Mesenchymal stem cell (in vitro differentiated cells and primary cell): ENCODE results near the gene P4HTM.

ENCODE experiments used
- DNase-seq: peaks from one replicate; pipeline ENCODE4 v3.0.0-alpha.2; 2013
- H2AFZ ChIP-seq: one replicate; pipeline ENCODE4 v1.6.1; 2013; ENCODE audit warnings: low read depth, mild to moderate bottlenecking, control low read depth, inconsistent platforms, low read length, moderate library complexity
- H2AK5ac ChIP-seq: 2 replicates; pipeline ENCODE4 v1.6.1; 2013; ENCODE audit warnings: low read length, moderate library complexity, mild to moderate bottlenecking, inconsistent platforms; ENCODE audit not compliant: severe bottlenecking
- H2BK120ac ChIP-seq: one replicate; pipeline ENCODE4 v1.6.1; 2013; ENCODE audit warnings: low read depth, mild to moderate bottlenecking, inconsistent platforms, low read length, moderate library complexity
- H2BK12ac ChIP-seq, 2 experiments: one replicate each; pipeline ENCODE4 v1.6.1; 2013; ENCODE audit warnings: inconsistent platforms in 2 of 2, low read length in 2 of 2, mild to moderate bottlenecking in 2 of 2, moderate library complexity in 2 of 2, control low read depth in 1 of 2
- H2BK15ac ChIP-seq: one replicate; pipeline ENCODE4 v1.6.1; 2013; ENCODE audit warnings: mild to moderate bottlenecking, low read depth, inconsistent platforms; ENCODE audit not compliant: poor library complexity, severe bottlenecking
- H2BK5ac ChIP-seq: 2 replicates; pipeline ENCODE4 v1.6.1; 2013; ENCODE audit warnings: low read depth, mild to moderate bottlenecking, low read length, control low read depth, inconsistent platforms; ENCODE audit not compliant: poor library complexity, severe bottlenecking
- H3K14ac ChIP-seq, 2 experiments: one replicate each; pipeline ENCODE4 v1.6.1; 2013; ENCODE audit warnings: inconsistent platforms in 2 of 2, low read length in 2 of 2, control low read depth in 1 of 2, mild to moderate bottlenecking in 1 of 2, moderate library complexity in 1 of 2
- H3K18ac ChIP-seq, 2 experiments: one replicate each; pipeline ENCODE4 v1.6.1; 2013; ENCODE audit warnings: inconsistent platforms in 2 of 2, low read length in 2 of 2, control low read depth in 1 of 2, low read depth in 1 of 2, mild to moderate bottlenecking in 1 of 2
- H3K23ac ChIP-seq, 2 experiments: one replicate each; pipeline ENCODE4 v1.6.1; 2013; ENCODE audit warnings: inconsistent platforms in 2 of 2, low read length in 2 of 2, mild to moderate bottlenecking in 2 of 2, moderate library complexity in 2 of 2, control low read depth in 1 of 2
- H3K27ac ChIP-seq: 2 replicates; pipeline ENCODE4 v1.5.1; 2013; ENCODE audit warnings: mild to moderate bottlenecking, moderate library complexity, low read length, control low read depth, inconsistent platforms; ENCODE audit not compliant: poor library complexity, severe bottlenecking
- H3K27me3 ChIP-seq, 2 experiments: 2 replicates each; pipeline versions ENCODE4 v1.6.1 to v1.7.0; 2013; ENCODE audit warnings: low read length in 2 of 2, mild to moderate bottlenecking in 2 of 2, moderate library complexity in 2 of 2, control low read depth in 1 of 2, inconsistent platforms in 1 of 2; ENCODE audit not compliant: control insufficient read depth in 1 of 2, insufficient read depth in 1 of 2
- H3K36me3 ChIP-seq, 2 experiments: 2 replicates each; pipeline versions ENCODE4 v1.6.1 to v1.7.0; 2013; ENCODE audit warnings: low read length in 2 of 2, control low read depth in 1 of 2, inconsistent platforms in 1 of 2, low read depth in 1 of 2, mild to moderate bottlenecking in 1 of 2; ENCODE audit not compliant: insufficient read depth in 2 of 2, control insufficient read depth in 1 of 2
- H3K4ac ChIP-seq, 2 experiments: one replicate each; pipeline ENCODE4 v1.6.1; 2013; ENCODE audit warnings: inconsistent platforms in 2 of 2, low read length in 2 of 2, mild to moderate bottlenecking in 2 of 2, moderate library complexity in 2 of 2, control low read depth in 1 of 2, low read depth in 1 of 2
- H3K4me1 ChIP-seq: 2 replicates; pipeline ENCODE4 v1.6.1; 2013; ENCODE audit warnings: low read depth, low read length, control low read depth; ENCODE audit not compliant: control insufficient read depth, insufficient read depth
- H3K4me2 ChIP-seq: 2 replicates; pipeline ENCODE4 v1.6.1; 2013; ENCODE audit warnings: low read length, mild to moderate bottlenecking, inconsistent platforms; ENCODE audit not compliant: poor library complexity, severe bottlenecking
- H3K4me3 ChIP-seq, 2 experiments: 2 replicates each; pipeline versions ENCODE4 v1.5.1 to v1.7.0; 2013; ENCODE audit warnings: low read length in 2 of 2, mild to moderate bottlenecking in 2 of 2, control low read depth in 1 of 2, low read depth in 1 of 2; ENCODE audit not compliant: insufficient read depth in 1 of 2
- H3K79me1 ChIP-seq: replicated peaks from 2 replicates; pipeline ENCODE4 v1.6.1; 2013; ENCODE audit warnings: mild to moderate bottlenecking, control low read depth, low read length, inconsistent platforms; ENCODE audit not compliant: poor library complexity, severe bottlenecking
- H3K9ac ChIP-seq: 2 replicates; pipeline ENCODE4 v1.7.0; 2013; ENCODE audit warnings: mild to moderate bottlenecking, low read length, moderate library complexity
- H3K9me3 ChIP-seq: 2 replicates; pipeline ENCODE4 v1.7.0; 2013; ENCODE audit warnings: mild to moderate bottlenecking, low read length; ENCODE audit not compliant: control insufficient read depth
- H4K8ac ChIP-seq: one replicate; pipeline ENCODE4 v1.6.1; 2013; ENCODE audit warnings: inconsistent platforms, mild to moderate bottlenecking, low read length, moderate library complexity
- H4K91ac ChIP-seq: one replicate; pipeline ENCODE4 v1.6.1; 2013; ENCODE audit warnings: mild to moderate bottlenecking, low read length, inconsistent platforms
- WGBS: methylation state at CpG from one replicate; pipeline ENCODE4 v1.1.7; 2013; ENCODE audit warnings: mixed read lengths; 5-methylcytosine and 5-hydroxymethylcytosine counted together

P4HTM gene

DNA sequence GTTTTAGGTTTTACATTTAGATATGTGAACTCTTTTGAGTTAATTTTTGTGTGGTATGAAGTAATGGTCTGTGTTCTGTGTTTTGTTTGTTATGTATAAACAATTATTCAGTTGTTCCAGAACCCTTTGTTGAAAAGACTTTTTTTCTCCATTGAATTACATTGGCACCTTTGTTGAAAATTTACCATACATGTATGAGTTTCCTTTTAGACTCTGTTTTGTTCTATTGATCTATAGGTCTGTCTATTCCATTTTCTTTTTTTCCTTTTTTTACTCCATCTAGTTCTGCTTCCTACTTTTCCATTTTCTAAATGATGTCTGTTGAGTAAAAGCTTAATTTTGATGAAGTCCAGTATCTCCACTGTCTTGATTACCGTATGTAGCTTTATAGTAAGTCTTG is 40.0 kb upstream of the P4HTM start:
- Histone ChIP-seq H3K4ac (no peak overlapping the region), H2BK120ac (no peak overlapping the region), H3K14ac (no peak overlapping the region), H3K9ac (no peak overlapping the region), H2BK15ac (no peak overlapping the region), H4K91ac (no peak overlapping the region), H3K4me3 (no peak overlapping the region), H3K18ac (no peak overlapping the region), H3K4me2 (no peak overlapping the region), H2BK12ac (no peak overlapping the region), H3K4me1 (peaks cover 3% of the 10 kb centered on the region), H3K79me1 (peaks cover 20% of the 10 kb centered on the region), H3K36me3 (peaks cover 11 to 13% of the 10 kb centered on the region in 2 experiments), H2AK5ac (no peak overlapping the region), H3K27ac (no peak overlapping the region), H4K8ac (no peak overlapping the region), H3K23ac (no peak overlapping the region), H2AFZ (no peak overlapping the region), H2BK5ac (no peak overlapping the region), H3K9me3 (no peaks in the 10 kb centered on the region), H3K27me3 (no peaks in the 10 kb centered on the region)
- no peak for DNase-seq
- 100% methylated on average over 1 of the region's 1 CpG for WGBS

DNA sequence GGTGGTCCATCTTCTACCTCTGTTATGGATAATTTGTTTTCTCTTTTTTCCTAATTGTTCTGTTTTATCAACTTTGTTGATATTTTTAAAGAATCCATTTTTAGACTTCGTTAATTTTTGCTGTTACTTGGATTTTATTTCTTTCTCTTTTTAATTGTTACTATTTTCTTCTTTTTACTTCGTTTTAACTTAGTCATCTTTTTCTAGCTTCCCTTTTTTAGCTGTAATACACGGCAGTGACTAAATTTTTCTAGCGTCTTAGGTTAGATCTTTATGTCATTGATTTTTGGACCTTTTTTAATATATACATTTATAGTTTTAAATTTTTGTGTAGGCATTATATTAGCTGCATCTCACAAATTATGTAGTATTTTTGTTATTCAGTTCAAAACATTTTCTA is 38.3 kb upstream of the P4HTM start:
- H3K18ac ChIP-seq = no peak overlapping the region
- H2AK5ac ChIP-seq = no peak overlapping the region
- H3K23ac ChIP-seq = no peak overlapping the region
- H3K4ac ChIP-seq = no peak overlapping the region
- no peak overlapping the region for H3K4me2 ChIP-seq
- H2BK15ac ChIP-seq = no peak overlapping the region
- H2BK120ac ChIP-seq = no peak overlapping the region
- H3K9me3 ChIP-seq = no peaks in the 10 kb centered on the region
- peaks cover 11 to 13% of the 10 kb centered on the region in 2 experiments for H3K36me3 ChIP-seq
- H3K14ac ChIP-seq = no peak overlapping the region
- no peak overlapping the region for H3K9ac ChIP-seq
- H4K91ac ChIP-seq = no peak overlapping the region
- H3K79me1 ChIP-seq = peaks cover 14% of the 10 kb centered on the region
- no peak for DNase-seq
- WGBS = no CpG with 5 or more reads among the region's 4 CpGs
- peaks cover 3% of the 10 kb centered on the region for H3K4me1 ChIP-seq
- no peak overlapping the region for H4K8ac ChIP-seq
- no peak overlapping the region for H2AFZ ChIP-seq
- H2BK5ac ChIP-seq = no peak overlapping the region
- no peak overlapping the region for H3K27ac ChIP-seq
- H3K27me3 ChIP-seq = no peaks in the 10 kb centered on the region
- no peak overlapping the region for H3K4me3 ChIP-seq
- no peak overlapping the region for H2BK12ac ChIP-seq

DNA sequence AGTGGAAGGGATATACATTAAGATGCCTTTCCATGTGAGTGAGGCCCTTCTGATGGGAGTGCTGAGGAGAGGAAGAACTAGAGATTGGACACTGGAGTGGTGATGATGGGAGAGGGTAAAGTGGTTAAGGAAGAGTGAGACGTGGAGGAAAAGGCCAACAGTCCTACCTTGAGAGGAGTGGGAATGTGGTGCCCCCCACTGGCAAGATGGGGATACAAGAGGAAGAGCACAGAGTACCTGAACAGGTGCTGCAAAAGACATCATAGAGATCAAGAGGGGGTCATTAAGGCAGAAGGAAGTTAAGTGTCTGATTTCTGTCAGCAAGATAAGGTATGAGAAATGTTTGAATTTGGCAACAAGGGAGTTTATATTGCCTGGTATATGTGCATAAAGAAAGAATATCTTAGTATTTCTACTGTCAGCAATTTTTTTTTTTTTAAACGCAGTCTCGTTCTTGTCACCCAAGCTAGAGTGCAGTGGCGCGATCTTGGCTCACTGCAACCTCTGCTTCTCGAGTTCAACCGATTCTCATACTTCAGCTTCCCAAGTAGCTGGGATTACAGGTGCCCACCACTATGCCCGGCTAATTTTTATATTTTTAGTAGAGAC is 37.4 kb upstream of the P4HTM start:
- Histone ChIP-seq H2BK5ac (no peak overlapping the region), H3K23ac (no peak overlapping the region), H3K18ac (no peak overlapping the region), H2BK12ac (no peak overlapping the region), H3K9me3 (no peaks in the 10 kb centered on the region), H3K9ac (no peak overlapping the region), H3K27me3 (no peaks in the 10 kb centered on the region), H3K14ac (no peak overlapping the region), H4K91ac (no peak overlapping the region), H3K27ac (no peak overlapping the region), H3K4me3 (no peak overlapping the region), H3K4me1 (peaks cover 3% of the 10 kb centered on the region), H2AK5ac (no peak overlapping the region), H3K36me3 (peaks cover 14 to 15% of the 10 kb centered on the region in 2 experiments), H2BK120ac (no peak overlapping the region), H2BK15ac (no peak overlapping the region), H3K79me1 (peaks cover 17% of the 10 kb centered on the region), H3K4ac (no peak overlapping the region), H3K4me2 (no peak overlapping the region), H2AFZ (no peak overlapping the region), H4K8ac (no peak overlapping the region)
- 89% methylated on average over 7 of the region's 8 CpGs for WGBS
- DNase-seq = no peak

DNA sequence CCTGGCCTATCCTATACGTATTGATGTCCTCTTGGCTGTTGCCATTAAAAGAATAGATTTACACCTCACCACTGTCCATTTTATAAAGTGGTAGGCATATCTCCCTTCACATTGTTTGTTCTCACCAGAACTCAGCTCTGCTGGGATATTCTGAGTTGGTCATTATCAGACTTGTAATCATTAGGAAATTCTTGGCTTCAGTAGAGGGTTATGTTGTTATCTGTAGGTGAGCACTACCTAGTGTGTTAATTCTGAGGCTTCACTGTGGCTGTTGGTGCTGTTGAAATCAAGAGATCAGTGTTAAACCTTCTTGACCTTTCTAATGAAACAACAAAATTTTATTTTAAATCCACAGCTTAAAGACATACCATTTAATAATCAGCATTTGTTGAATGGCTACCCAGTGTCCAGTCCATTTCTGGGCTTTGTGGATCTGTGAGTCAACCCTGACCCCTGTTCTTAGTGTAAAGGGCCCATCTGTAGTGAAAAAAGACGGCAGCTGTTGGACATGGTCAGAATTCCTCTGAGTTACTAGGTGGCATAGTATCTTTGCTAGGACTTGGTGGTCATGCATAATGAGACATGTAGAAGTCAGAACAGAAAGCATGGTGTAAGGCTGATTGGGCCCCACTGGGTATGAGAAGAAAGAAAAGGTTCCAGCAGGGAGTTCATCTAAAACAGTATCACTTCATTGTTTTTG is 32.9 kb upstream of the P4HTM start:
- Histone ChIP-seq H3K79me1 (peaks cover 33% of the 10 kb centered on the region), H3K27me3 (no peaks in the 10 kb centered on the region), H2BK15ac (no peak overlapping the region), H3K9ac (no peak overlapping the region), H2BK120ac (no peak overlapping the region), H3K36me3 (peaks cover 26 to 34% of the 10 kb centered on the region in 2 experiments), H4K8ac (no peak overlapping the region), H2BK12ac (no peak overlapping the region), H3K4me1 (no peaks in the 10 kb centered on the region), H3K4me3 (no peak overlapping the region), H3K27ac (no peak overlapping the region), H3K14ac (no peak overlapping the region), H3K23ac (no peak overlapping the region), H4K91ac (no peak overlapping the region), H3K4me2 (no peak overlapping the region), H2BK5ac (no peak overlapping the region), H3K4ac (no peak overlapping the region), H3K9me3 (no peaks in the 10 kb centered on the region), H2AK5ac (no peak overlapping the region), H2AFZ (no peak overlapping the region), H3K18ac (no peak overlapping the region)
- no peak for DNase-seq
- WGBS = 99% methylated on average over 2 of the region's 2 CpGs
